Gastroesophageal sphincter (tissue), 4 donors: ENCODE data around the gene ELOB. TPM values are rescaled to one million over a fixed set of nuclear protein-coding genes. Genes with fewer than 3 reads are reported as not detected.

Experiments
- ATAC-seq: fragments of 150-250 bp; one replicate; pipeline ENCODE4 v1.9.1; 2016; ENCODE audit warnings: mild to moderate bottlenecking, moderate library complexity
- H3K27ac ChIP-seq, 4 donors: fragments of 200-600 bp; sonication (generic) in 3 of 4; 1 replicate in 3 of 4; 2 replicates in 1 of 4; pipeline ENCODE4 v1.5.1; 2016 to 2019
- H3K27me3 ChIP-seq: fragments of 200-600 bp; sonication (generic); one replicate; pipeline ENCODE4 v1.5.1; 2019
- H3K36me3 ChIP-seq, 2 donors: fragments of 200-600 bp; sonication (generic); one replicate each; pipeline ENCODE4 v1.5.1; 2019; ENCODE audit warnings: control low read depth in 1 of 2
- H3K4me1 ChIP-seq, 3 donors: fragments of 200-600 bp; sonication (generic); 1 replicate in 2 of 3; 2 replicates in 1 of 3; pipeline ENCODE4 v1.5.1; 2016 to 2019; ENCODE audit warnings: control low read depth in 2 of 3
- H3K4me3 ChIP-seq, 2 donors: fragments of 200-600 bp; sonication (generic); one replicate each; pipeline ENCODE4 v1.5.1; 2019; ENCODE audit warnings: mild to moderate bottlenecking in 1 of 2, moderate library complexity in 1 of 2
- H3K9me3 ChIP-seq, 3 donors: fragments of 200-600 bp; sonication (generic); one replicate each; pipeline ENCODE4 v1.5.1; 2017 to 2019; ENCODE audit warnings: control low read depth in 2 of 3
- CTCF ChIP-seq, 4 experiments: fragments of 200-600 bp in 2 of 4; fragments of 450-650 bp in 2 of 4; sonication (generic) in 1 of 4; IDR thresholded peaks; one replicate each; pipeline ENCODE4 v1.5.1; 2017 to 2019; ENCODE audit warnings: antibody characterized with exemption in 4 of 4, mild to moderate bottlenecking in 2 of 4, moderate library complexity in 2 of 4
- EP300 ChIP-seq: sonication (generic); formaldehyde crosslinking; IDR thresholded peaks from one replicate; pipeline ENCODE4 v1.6.1; 2017; ENCODE audit warnings: antibody characterized with exemption, mild to moderate bottlenecking
- POLR2A ChIP-seq, 2 donors: fragments of 450-650 bp; IDR thresholded peaks; one replicate each; pipeline ENCODE4 v1.6.1; 2017; ENCODE audit warnings: antibody characterized with exemption in 2 of 2, mild to moderate bottlenecking in 2 of 2, moderate library complexity in 1 of 2
- POLR2AphosphoS5 ChIP-seq: sonication (generic); formaldehyde crosslinking; IDR thresholded peaks from one replicate; pipeline ENCODE4 v1.6.1; 2017; ENCODE audit warnings: antibody characterized with exemption
- WGBS, 2 donors: methylation state at CpG; one replicate each; pipeline ENCODE4 v1.1.5; 2018; ENCODE audit warnings: low coverage in 1 of 2; 5-methylcytosine and 5-hydroxymethylcytosine counted together
- total RNA-seq, 4 donors: library from RNA; depleted of rRNA; stranded (reverse); fragments of >200 nt; gene quantifications; one replicate each; pipeline ENCODE4 v1.1.0, GENCODE V29; 2016

The ELOB gene
- total RNA-seq, 4 donors from 2014 or later = 216 to 269 (median 251) TPM

- WGBS, 2 donors = 38 to 79% methylated on average over 4 to 13 of the region's 20 CpGs
- Histone ChIP-seq H3K27me3 (peaks cover 39% of the 10 kb centered on the region), H3K36me3 (no peaks in the 10 kb centered on the region), H3K4me1 (peaks cover 0 to 31% (median 10%) of the 10 kb centered on the region in 3 donors), H3K4me3 (no peak overlapping the region), H3K27ac (no peak overlapping the region), H3K9me3 (no peaks in the 10 kb centered on the region)
- no peak for ATAC-seq
- TF ChIP-seq POLR2A (IDR thresholded peaks at IDR 0.05) (no peak), CTCF (IDR thresholded peaks at IDR 0.05) (no peak), POLR2AphosphoS5 (no peak), EP300 (no peak)
Observed at GRCh38 chr16:2782583-2783351, 5.7 kb upstream of the ELOB start.

GRCh38 chr16:2779978-2780898, 3.2 kb upstream of the ELOB start:
- TF ChIP-seq POLR2AphosphoS5 = no peak
- TF ChIP-seq POLR2A (IDR thresholded peaks at IDR 0.05) = no peak
- no peak for TF ChIP-seq CTCF (IDR thresholded peaks at IDR 0.05)
- no peak for TF ChIP-seq EP300
- Histone ChIP-seq H3K4me1 (peaks cover 0 to 38% (median 21%) of the 10 kb centered on the region in 3 donors), H3K27me3 (peaks cover 14% of the 10 kb centered on the region), H3K4me3 (no peak overlapping the region), H3K9me3 (no peaks in the 10 kb centered on the region), H3K27ac (no peak overlapping the region), H3K36me3 (peaks cover 0 to 4% of the 10 kb centered on the region in 2 donors)
- ATAC-seq = no peak
- WGBS, 2 donors = 41 to 81% methylated on average over 9 to 11 of the region's 17 CpGs

- H3K27ac ChIP-seq = peak overlapping the region in 1 of 4 donors; percentile 100
- no peak for TF ChIP-seq EP300
- TF ChIP-seq POLR2AphosphoS5 = no peak
- no peak for TF ChIP-seq CTCF (IDR thresholded peaks at IDR 0.05)
- TF ChIP-seq POLR2A (IDR thresholded peaks at IDR 0.05) = no peak
- H3K4me3 ChIP-seq = no peak overlapping the region
- peaks cover 0 to 13% of the 10 kb centered on the region in 2 donors for H3K36me3 ChIP-seq
- H3K4me1 ChIP-seq = peaks cover 0 to 41% (median 27%) of the 10 kb centered on the region in 3 donors
- peaks cover 5% of the 10 kb centered on the region for H3K27me3 ChIP-seq
- ATAC-seq = no peak
- 100% methylated on average over 5 of the region's 23 CpGs; no CpG with 5 or more reads in 1 of the 2 donors for WGBS, 2 donors
- no peaks in the 10 kb centered on the region for H3K9me3 ChIP-seq
Observed at GRCh38 chr16:2779151-2779920, 2.3 kb upstream of the ELOB start.

GRCh38 chr16:2778630-2778958, 1.5 kb upstream of the ELOB start:
- peak overlapping the region in 1 of 2 donors; percentile 96 for H3K4me3 ChIP-seq
- WGBS, 2 donors = 100% methylated on average over 4 of the region's 12 CpGs; no CpG with 5 or more reads in 1 of the 2 donors
- peaks cover 0 to 48% (median 27%) of the 10 kb centered on the region in 3 donors for H3K4me1 ChIP-seq
- peaks cover 0 to 20% of the 10 kb centered on the region in 2 donors for H3K36me3 ChIP-seq
- no peaks in the 10 kb centered on the region for H3K9me3 ChIP-seq
- H3K27me3 ChIP-seq = no peaks in the 10 kb centered on the region
- ATAC-seq = no peak
- TF ChIP-seq POLR2AphosphoS5 (no peak), CTCF (IDR thresholded peaks at IDR 0.05) (no peak), POLR2A (IDR thresholded peaks at IDR 0.05) (no peak), EP300 (no peak)
- H3K27ac ChIP-seq = peak overlapping the region in 3 of 4 donors; percentile 100
